K562 (cell line): ENCODE data around the gene TMPRSS6.

ENCODE experiments used
- CEBPG ChIP-seq, 3 experiments: fragments of 200-800 bp in 1 of 3; sonication (Bioruptor generic) in 1 of 3; sonication (generic) in 1 of 3; formaldehyde crosslinking in 1 of 3; IDR thresholded peaks in 2 of 3; conservative IDR thresholded peaks in 1 of 3; 2 replicates each; pipeline versions ENCODE4 v1.6.1 to v1.8.0; 2016 to 2022; ENCODE audit warnings: missing compliant biosample characterization in 2 of 3, missing genetic modification characterization in 2 of 3, mild to moderate bottlenecking in 1 of 3, missing genetic modification reagents in 1 of 3
- CHAMP1 ChIP-seq: fragments of 450-650 bp; IDR thresholded peaks from 2 replicates; pipeline ENCODE4 v1.6.1; 2016; ENCODE audit warnings: mild to moderate bottlenecking
- EP300 ChIP-seq: IDR thresholded peaks from 2 replicates; pipeline ENCODE4 v1.6.1; 2012; ENCODE audit warnings: low read length, improper control_type of control experiment
- ESRRA ChIP-seq: fragments of 450-650 bp; IDR thresholded peaks from 2 replicates; pipeline ENCODE4 v1.6.1; 2014; ENCODE audit warnings: low read depth, mild to moderate bottlenecking, moderate library complexity, borderline replicate concordance
- NKRF ChIP-seq: fragments of 450-650 bp; IDR thresholded peaks from 2 replicates; pipeline ENCODE4 v1.6.1; 2016; ENCODE audit warnings: borderline replicate concordance
- POLR2A ChIP-seq: fragments of 450-650 bp; conservative IDR thresholded peaks from 2 replicates; pipeline ENCODE4 v1.6.1; 2016
- RAD51 ChIP-seq: fragments of 450-650 bp; IDR thresholded peaks from 2 replicates; pipeline ENCODE4 v1.7.1; 2016; ENCODE audit warnings: low read depth, mild to moderate bottlenecking, borderline replicate concordance
- TCF7L2 ChIP-seq: fragments of 150-350 bp; IDR thresholded peaks from 2 replicates; pipeline ENCODE4 v1.6.1; 2016; ENCODE audit warnings: low read depth, mild to moderate bottlenecking, low read length, moderate library complexity
- ZBTB8A ChIP-seq: fragments of 450-650 bp; IDR thresholded peaks from 2 replicates; pipeline ENCODE4 v1.6.1; 2018; ENCODE audit warnings: mild to moderate bottlenecking, moderate library complexity; ENCODE audit not compliant: partially characterized antibody
- ZSCAN29 ChIP-seq: fragments of 450-650 bp; IDR thresholded peaks from 2 replicates; pipeline ENCODE4 v1.6.1; 2017

GRCh38 chr22:37155971-37156370 lies 46.5 kb upstream of the TMPRSS6 start:
- no peak for TF ChIP-seq ZBTB8A
- no peak for TF ChIP-seq NKRF
- TF ChIP-seq RAD51: no peak
- TF ChIP-seq CHAMP1: no peak
- TF ChIP-seq CEBPG (CRISPR knock-in tag; IDR thresholded peaks at IDR 0.05): no peak
- TF ChIP-seq CEBPG (tag; conservative IDR thresholded peaks at IDR 0.05 in 1 of 2, IDR thresholded peaks at IDR 0.05 in 1 of 2): no peak
- TF ChIP-seq EP300: no peak
- TF ChIP-seq POLR2A: no peak
- no peak for TF ChIP-seq TCF7L2
- TF ChIP-seq ESRRA: no peak
- no peak for TF ChIP-seq ZSCAN29
